ENCODE measurements around the gene PDGFC.

PDGFC gene

GRCh38 chr4:156830351-156830750 lies 141.2 kb downstream of the PDGFC start:
- Mint-ChIP-seq H3K9me3 (peaks cover 4% of the 10 kb centered on the region), H3K27ac (no peak overlapping the region), H3K27me3 (no peaks in the 10 kb centered on the region), H3K4me1 (no peaks in the 10 kb centered on the region), H3K4me3 (no peak overlapping the region), H3K36me3 (no peaks in the 10 kb centered on the region)
- ATAC-seq (ENCODE audit: low read depth): no peak
- DNase-seq (ENCODE audit: low spot score in 2 of 2): no peak

- Mint-ChIP-seq H3K9me3 (peaks cover 3% of the 10 kb centered on the region), H3K27ac (no peak overlapping the region), H3K4me3 (no peak overlapping the region), H3K27me3 (no peaks in the 10 kb centered on the region), H3K4me1 (no peaks in the 10 kb centered on the region), H3K36me3 (no peaks in the 10 kb centered on the region)
- DNase-seq (ENCODE audit: low spot score in 2 of 2): no peak
- no peak for ATAC-seq (ENCODE audit: low read depth)
Measured at GRCh38 chr4:156829201-156829873, 142.3 kb downstream of the PDGFC start.

DNA sequence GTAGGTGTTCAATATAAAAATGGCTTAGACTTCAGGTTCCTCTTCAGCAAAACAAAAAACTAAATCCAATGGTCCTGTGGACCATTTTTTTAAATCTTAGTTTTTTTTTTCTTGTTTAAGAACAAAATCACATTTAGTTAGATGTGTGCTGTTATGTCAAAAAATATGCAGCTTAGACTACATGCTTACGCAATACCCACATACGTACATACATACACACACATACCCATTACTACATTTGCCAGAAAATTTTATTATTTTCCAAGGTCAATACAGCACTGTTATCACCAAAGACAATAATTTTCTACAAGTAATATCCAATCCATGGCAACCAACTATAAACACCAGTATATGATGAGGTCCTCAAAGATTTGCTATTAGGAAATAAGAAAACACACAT lies 144.1 kb downstream of the PDGFC start:
- DNase-seq (ENCODE audit: low spot score in 2 of 2) (no peak), ATAC-seq (ENCODE audit: low read depth) (no peak)
- peaks cover 2% of the 10 kb centered on the region for H3K9me3 Mint-ChIP-seq
- H3K27ac Mint-ChIP-seq: no peak overlapping the region
- H3K4me1 Mint-ChIP-seq: no peaks in the 10 kb centered on the region
- H3K4me3 Mint-ChIP-seq: no peak overlapping the region
- H3K27me3 Mint-ChIP-seq: no peaks in the 10 kb centered on the region
- no peaks in the 10 kb centered on the region for H3K36me3 Mint-ChIP-seq

DNA sequence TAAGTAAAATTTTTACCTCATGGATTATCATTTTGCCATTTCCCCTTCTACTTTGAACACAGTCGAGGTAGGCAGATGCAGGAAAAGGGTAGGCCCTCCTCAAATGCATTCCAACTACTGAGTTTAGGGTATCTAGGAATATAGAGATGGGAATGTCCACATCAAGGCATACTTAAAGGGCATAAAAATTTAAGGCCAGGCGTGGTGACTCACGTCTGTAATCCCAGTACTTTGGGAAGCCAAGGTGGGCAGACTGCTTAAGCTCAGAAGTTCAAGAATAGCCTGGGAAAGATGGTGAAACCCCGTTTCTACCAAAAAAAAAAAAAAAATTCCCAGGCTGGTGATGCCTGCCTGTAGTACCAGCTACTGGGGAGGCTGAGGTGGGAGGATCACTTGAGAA lies 146.5 kb downstream of the PDGFC start:
- H3K4me1 Mint-ChIP-seq: no peaks in the 10 kb centered on the region
- no peaks in the 10 kb centered on the region for H3K36me3 Mint-ChIP-seq
- H3K27ac Mint-ChIP-seq: no peak overlapping the region
- H3K9me3 Mint-ChIP-seq: peaks cover 2% of the 10 kb centered on the region
- no peak overlapping the region for H3K4me3 Mint-ChIP-seq
- no peaks in the 10 kb centered on the region for H3K27me3 Mint-ChIP-seq
- ATAC-seq (ENCODE audit: low read depth) (no peak), DNase-seq (ENCODE audit: low spot score in 2 of 2) (no peak)

GRCh38 chr4:156824451-156825060 lies 147.0 kb downstream of the PDGFC start:
- DNase-seq (ENCODE audit: low spot score in 2 of 2) (no peak), ATAC-seq (ENCODE audit: low read depth) (no peak)
- Mint-ChIP-seq H3K4me1 (no peaks in the 10 kb centered on the region), H3K4me3 (no peak overlapping the region), H3K36me3 (no peaks in the 10 kb centered on the region), H3K27ac (no peak overlapping the region), H3K27me3 (no peaks in the 10 kb centered on the region), H3K9me3 (peaks cover 4% of the 10 kb centered on the region)

GRCh38 chr4:156820931-156821330 lies 150.7 kb downstream of the PDGFC start:
- no peak overlapping the region for H3K4me3 Mint-ChIP-seq
- H3K4me1 Mint-ChIP-seq: no peaks in the 10 kb centered on the region
- no peak for DNase-seq (ENCODE audit: low spot score in 2 of 2)
- H3K27me3 Mint-ChIP-seq: no peaks in the 10 kb centered on the region
- no peak overlapping the region for H3K27ac Mint-ChIP-seq
- ATAC-seq (ENCODE audit: low read depth): no peak
- H3K36me3 Mint-ChIP-seq: no peaks in the 10 kb centered on the region
- peaks cover 2% of the 10 kb centered on the region for H3K9me3 Mint-ChIP-seq

- ATAC-seq (ENCODE audit: low read depth): no peak
- DNase-seq (ENCODE audit: low spot score in 2 of 2): no peak
- Mint-ChIP-seq H3K27me3 (no peaks in the 10 kb centered on the region), H3K36me3 (no peaks in the 10 kb centered on the region), H3K9me3 (peaks cover 5% of the 10 kb centered on the region), H3K27ac (no peak overlapping the region), H3K4me1 (no peaks in the 10 kb centered on the region), H3K4me3 (no peak overlapping the region)
Measured at GRCh38 chr4:156816360-156816755, 155.2 kb downstream of the PDGFC start.

GRCh38 chr4:156815717-156816359 lies 155.8 kb downstream of the PDGFC start:
- no peak for ATAC-seq (ENCODE audit: low read depth)
- DNase-seq (ENCODE audit: low spot score in 2 of 2): no peak
- H3K9me3 Mint-ChIP-seq: peaks cover 6% of the 10 kb centered on the region
- H3K4me3 Mint-ChIP-seq: no peak overlapping the region
- no peaks in the 10 kb centered on the region for H3K36me3 Mint-ChIP-seq
- H3K4me1 Mint-ChIP-seq: no peaks in the 10 kb centered on the region
- no peak overlapping the region for H3K27ac Mint-ChIP-seq
- no peaks in the 10 kb centered on the region for H3K27me3 Mint-ChIP-seq

- ATAC-seq (ENCODE audit: low read depth) (no peak), DNase-seq (ENCODE audit: low spot score in 2 of 2) (no peak)
- Mint-ChIP-seq H3K36me3 (no peaks in the 10 kb centered on the region), H3K4me3 (no peak overlapping the region), H3K9me3 (peaks cover 4% of the 10 kb centered on the region), H3K4me1 (no peaks in the 10 kb centered on the region), H3K27ac (no peak overlapping the region), H3K27me3 (no peaks in the 10 kb centered on the region)
Measured at GRCh38 chr4:156811963-156812362, 159.6 kb downstream of the PDGFC start.

DNA sequence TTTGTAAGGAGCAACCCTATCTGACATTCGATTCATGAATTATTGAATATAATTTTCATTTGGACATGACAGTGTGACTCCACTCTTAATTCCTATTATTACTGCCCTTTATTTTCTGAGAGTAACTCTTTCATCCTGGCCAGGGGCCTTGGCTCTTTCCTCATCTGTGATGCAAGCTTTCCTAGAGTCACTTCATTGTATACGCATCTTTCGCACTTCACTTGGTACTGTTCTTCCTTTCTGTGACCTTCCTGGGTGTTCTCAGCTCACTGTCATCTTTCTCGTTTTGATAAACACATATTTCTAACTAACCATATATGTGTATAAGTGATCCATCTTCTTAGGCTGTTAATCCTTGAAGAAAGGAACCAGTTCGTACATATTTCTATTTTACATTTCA lies 160.3 kb downstream of the PDGFC start:
- Mint-ChIP-seq H3K27me3 (no peaks in the 10 kb centered on the region), H3K4me1 (no peaks in the 10 kb centered on the region), H3K9me3 (peaks cover 4% of the 10 kb centered on the region), H3K36me3 (no peaks in the 10 kb centered on the region), H3K4me3 (no peak overlapping the region), H3K27ac (no peak overlapping the region)
- DNase-seq (ENCODE audit: low spot score in 2 of 2) (no peak), ATAC-seq (ENCODE audit: low read depth) (no peak)

DNA sequence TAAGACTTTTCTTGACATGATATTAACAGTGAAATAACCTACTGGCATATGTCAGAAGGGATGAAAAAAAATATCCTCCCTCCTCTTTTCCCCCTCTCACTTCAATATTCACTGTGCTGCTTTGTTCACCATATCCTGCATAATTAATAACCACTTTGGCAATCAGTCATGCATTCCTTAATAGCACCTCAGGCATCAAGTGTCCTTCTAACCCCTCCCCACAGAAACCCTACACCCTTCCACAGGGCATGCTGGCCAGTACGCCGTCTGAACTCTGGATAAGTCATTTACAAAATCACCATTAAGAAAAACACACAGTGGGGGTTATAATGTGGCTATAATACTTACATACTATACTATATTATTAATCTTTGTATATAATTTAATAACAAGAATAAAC lies 165.9 kb downstream of the PDGFC start:
- Mint-ChIP-seq H3K9me3 (peaks cover 2% of the 10 kb centered on the region), H3K27me3 (no peaks in the 10 kb centered on the region), H3K4me3 (no peak overlapping the region), H3K27ac (no peak overlapping the region), H3K36me3 (no peaks in the 10 kb centered on the region), H3K4me1 (no peaks in the 10 kb centered on the region)
- DNase-seq (ENCODE audit: low spot score in 2 of 2): no peak
- no peak for ATAC-seq (ENCODE audit: low read depth)

DNA sequence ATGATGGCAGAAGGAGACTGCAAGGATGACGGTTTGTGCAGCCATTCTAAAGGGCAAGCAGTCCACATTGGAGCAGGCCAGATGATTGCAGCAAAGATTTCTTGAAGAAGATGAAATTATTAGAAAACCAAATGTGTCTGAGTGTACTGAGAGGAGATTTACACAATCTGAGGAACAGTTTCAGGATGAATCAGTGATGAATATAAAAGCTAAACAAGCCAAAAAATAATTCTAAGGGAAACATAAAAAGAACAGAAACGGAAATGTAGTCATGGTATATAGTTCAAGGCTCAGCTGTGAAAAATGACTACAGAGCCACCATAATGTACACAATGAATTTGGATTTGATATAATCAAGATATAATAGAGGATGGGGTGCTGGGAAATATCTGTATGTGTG lies 168.5 kb downstream of the PDGFC start:
- Mint-ChIP-seq H3K4me1 (no peaks in the 10 kb centered on the region), H3K9me3 (peaks cover 2% of the 10 kb centered on the region), H3K27me3 (no peaks in the 10 kb centered on the region), H3K36me3 (no peaks in the 10 kb centered on the region), H3K27ac (no peak overlapping the region), H3K4me3 (no peak overlapping the region)
- ATAC-seq (ENCODE audit: low read depth) (no peak), DNase-seq (ENCODE audit: low spot score in 2 of 2) (no peak)

- Mint-ChIP-seq H3K27me3 (no peaks in the 10 kb centered on the region), H3K4me3 (no peak overlapping the region), H3K36me3 (no peaks in the 10 kb centered on the region), H3K4me1 (no peaks in the 10 kb centered on the region), H3K27ac (no peak overlapping the region), H3K9me3 (peaks cover 2% of the 10 kb centered on the region)
- DNase-seq (ENCODE audit: low spot score in 2 of 2): no peak
- no peak for ATAC-seq (ENCODE audit: low read depth)
Measured at GRCh38 chr4:156800463-156800862, 171.1 kb downstream of the PDGFC start.

DNA sequence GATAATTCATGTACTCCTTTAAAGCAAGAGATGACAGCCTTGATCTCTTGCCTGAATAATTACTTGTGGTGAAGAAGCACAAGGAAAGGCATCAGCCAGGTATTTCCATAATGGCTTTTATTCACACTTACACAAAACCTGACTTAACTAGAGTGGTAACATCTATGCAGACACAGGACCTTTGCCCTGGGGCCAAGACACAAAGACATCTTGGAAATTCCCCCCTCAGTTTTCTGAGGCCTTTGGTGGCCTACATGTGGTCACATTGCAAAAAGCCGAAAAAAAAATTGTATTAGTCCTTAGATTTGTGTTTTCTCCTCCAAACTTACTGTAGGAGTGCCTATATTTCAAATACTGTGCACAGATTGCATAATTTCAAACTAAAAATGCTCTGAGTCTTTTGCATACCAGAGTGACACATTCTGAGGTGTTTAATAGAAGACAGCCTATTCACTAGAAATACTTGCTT lies 172.4 kb downstream of the PDGFC start:
- Mint-ChIP-seq H3K4me1 (no peaks in the 10 kb centered on the region), H3K4me3 (no peak overlapping the region), H3K27ac (no peak overlapping the region), H3K36me3 (no peaks in the 10 kb centered on the region), H3K9me3 (peaks cover 2% of the 10 kb centered on the region), H3K27me3 (no peaks in the 10 kb centered on the region)
- ATAC-seq (ENCODE audit: low read depth): no peak
- no peak for DNase-seq (ENCODE audit: low spot score in 2 of 2)

- DNase-seq (ENCODE audit: low spot score in 2 of 2) (no peak), ATAC-seq (ENCODE audit: low read depth) (no peak)
- no peaks in the 10 kb centered on the region for H3K36me3 Mint-ChIP-seq
- H3K4me1 Mint-ChIP-seq: no peaks in the 10 kb centered on the region
- H3K27ac Mint-ChIP-seq: no peak overlapping the region
- no peaks in the 10 kb centered on the region for H3K27me3 Mint-ChIP-seq
- H3K4me3 Mint-ChIP-seq: no peak overlapping the region
- peaks cover 2% of the 10 kb centered on the region for H3K9me3 Mint-ChIP-seq
Measured at GRCh38 chr4:156798438-156798837, 173.2 kb downstream of the PDGFC start.
